DMS153 treated with DMSO at 0.1 percent for 48 hours (cell line): ENCODE data around the gene CARMIL1.

ENCODE experiments used
- DNase-seq: peaks from one replicate; lab custom pipeline; 2025; ENCODE audit not compliant: unreplicated experiment; lab: John Stamatoyannopoulos, UW

CARMIL1 gene

DNA sequence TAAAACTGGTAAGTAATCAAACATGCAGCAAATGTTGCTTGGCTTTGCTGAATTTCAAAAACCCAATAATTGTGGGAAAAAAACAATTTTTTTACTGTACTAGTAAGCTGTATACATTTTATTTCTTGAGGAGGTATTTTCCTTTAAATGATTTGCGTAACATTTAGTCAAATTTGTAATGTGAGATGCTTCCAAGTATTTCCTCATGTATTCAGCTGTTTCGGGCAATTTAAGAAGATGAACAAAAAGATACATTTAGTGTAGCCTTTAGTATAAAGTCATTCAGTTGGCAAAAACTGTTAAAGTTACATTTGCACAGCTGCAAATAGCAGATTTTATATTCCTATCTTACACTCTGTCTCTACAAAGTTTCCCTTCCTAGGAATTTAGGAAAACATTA is 186.8 kb downstream of the CARMIL1 start:
- DNase-seq, result no peak

DNA sequence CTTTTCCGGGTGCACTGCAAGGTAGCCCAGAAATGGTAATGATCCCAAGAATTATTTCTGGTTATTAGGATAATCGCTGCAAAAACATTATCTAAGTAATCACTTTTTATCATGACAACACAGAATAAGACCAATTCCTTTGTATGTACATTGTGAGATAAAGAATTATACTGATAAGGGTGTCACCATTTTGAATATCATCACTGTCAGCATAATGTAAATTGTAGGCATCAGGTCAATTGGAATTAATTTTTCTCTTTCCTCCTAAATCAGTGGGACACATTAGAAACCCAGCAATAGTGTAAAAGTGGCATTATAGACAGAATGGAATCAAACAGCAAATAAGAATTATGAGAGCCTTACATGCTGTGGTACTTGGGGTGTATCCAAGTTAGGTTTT is 189.7 kb downstream of the CARMIL1 start:
- DNase-seq, result no peak

DNA sequence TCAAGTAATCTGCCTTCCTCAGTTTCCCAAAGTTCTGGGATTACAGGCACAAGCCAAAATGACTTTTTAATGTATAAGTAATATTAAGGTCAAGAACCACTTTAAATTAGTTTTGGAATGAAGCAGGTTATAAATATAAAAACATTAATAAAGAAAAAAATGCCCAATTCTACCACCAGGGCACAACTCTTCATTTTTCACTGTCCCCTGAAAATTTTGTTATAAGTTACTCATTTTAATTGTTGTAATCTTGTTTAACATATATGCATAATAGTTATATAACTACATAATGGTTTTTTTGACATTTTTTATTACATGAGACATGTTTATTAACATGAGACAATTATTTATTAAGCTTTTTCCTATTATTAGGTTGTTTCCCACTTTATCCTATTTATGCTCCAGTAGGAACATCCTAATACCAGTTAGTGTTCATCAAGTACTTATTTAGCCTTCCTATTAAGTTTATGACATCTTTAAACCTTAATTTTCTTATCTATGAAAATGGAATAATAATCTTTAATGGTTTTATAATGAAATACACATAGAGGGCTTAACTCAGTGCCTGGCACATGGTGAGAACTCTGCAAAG is 190.7 kb downstream of the CARMIL1 start:
- no peak for DNase-seq

DNA sequence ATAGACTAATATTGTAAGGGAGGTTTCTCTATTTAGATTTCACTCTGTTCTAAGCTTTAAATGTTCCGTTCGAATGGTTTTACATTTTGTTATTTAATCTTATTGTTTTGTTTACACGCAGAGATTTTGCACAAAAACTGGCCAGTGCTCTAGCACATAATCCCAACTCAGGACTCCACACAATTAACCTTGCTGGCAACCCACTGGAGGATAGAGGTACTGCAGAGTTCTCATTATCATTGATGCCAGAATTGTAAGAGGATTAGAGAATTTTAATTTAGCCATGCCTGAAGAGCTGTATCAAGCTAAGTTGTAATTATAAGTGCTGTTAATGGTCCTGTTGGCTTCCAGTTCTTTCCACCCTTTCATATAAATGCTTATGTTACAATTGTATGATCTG is 193.1 kb downstream of the CARMIL1 start:
- DNase-seq, result no peak

DNA sequence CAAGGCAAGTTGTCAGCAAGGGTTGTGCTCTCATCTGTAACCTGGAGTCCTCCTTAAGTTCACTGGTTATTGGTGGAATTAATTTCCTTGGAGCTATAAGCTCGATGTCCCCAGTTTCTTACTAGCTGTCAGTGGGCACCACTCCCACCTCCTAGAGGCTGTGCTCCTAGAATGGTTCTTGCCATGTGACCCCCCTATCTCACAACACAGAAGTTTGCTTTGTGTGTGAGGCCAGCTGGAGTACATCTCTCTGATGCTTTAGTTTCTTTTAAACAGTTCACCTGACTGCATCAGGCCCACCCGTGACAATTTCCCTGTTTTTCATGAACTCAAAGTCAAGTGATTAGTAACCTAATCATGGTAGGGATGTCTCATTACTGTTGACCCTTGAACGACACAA is 193.7 kb downstream of the CARMIL1 start:
- no peak for DNase-seq

DNA sequence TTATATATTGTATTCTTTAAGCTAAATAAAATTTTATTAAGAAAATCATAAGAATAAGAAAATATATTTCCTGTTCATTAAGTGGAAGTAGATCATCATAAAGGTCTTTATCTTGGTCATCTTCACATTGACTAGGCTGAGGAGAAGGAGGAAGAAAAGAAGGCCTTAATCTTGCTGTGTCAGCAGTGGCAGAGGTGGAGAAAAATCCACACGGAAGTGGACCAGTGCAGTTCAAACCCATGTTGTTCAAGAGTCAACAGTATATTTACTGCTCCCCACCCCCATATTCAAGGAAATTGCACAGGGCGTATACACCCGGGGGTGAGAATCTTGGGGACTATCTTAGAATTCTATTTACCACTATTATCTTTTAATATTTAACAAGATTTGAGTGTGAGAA is 194.3 kb downstream of the CARMIL1 start:
- DNase-seq, result no peak

DNA sequence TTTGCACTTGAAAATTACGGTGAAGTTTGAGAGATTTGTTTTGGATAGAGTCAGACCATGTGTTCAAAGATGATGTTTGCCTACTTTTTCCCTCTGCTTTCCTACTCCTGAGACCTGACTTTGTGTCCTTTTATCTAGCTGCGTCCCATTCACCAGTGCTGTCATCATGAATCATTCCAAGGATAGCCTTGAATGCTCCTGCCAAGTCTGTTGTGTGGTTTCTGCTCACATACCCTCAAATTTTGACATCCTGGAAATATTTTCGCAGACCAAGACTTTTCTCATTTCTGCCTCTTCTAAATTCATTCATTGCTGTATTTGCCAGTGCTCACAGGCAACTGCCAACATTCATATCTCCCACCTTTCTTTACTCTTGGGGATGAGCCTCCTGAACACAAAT is 197.0 kb downstream of the CARMIL1 start:
- DNase-seq, result no peak

DNA sequence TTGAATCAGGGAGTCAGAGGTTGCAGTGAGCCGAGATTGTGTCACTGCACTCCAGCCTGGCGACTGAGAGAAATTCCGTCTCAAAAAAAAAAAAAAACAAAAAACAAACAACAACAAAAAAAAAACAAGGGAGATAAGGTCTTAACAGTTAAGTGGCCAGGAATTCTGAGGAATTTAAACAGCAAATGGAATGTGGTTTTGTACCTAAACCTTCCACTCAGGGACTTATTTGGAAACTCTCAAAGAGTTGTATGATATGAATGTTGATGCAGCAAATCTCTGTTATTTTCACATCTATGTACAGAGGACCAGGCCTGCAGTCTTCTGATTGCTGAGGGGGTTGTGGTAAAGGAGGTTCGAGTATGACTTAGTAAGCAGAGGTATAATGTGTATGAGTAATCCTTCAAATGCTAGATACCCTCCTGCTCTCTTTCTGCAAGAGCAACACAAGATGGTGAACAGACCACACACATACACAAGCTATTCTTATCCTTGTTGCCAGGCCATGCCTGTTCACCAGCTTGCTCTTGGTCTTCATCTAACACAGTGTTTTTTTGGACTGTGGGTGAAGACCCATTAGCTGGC is 197.9 kb downstream of the CARMIL1 start:
- no peak for DNase-seq

DNA sequence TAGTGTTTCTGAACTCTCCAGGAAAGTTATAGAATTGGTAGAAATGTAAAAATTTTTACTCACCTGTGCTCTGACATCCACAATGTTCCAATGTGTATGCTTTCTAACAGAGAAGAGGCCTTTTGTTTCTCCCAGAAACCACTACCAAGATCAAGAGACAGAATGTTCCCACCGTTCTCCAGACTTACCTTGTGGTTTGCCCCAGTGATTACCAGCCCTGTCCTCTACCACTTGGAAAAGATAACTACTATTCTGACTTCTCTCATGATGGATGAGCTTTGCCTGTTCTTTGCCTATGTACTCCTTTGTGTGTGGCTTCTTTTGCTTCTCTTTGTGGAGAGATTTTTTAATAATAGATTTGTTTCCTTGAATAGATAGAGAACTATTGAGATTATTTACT is 199.8 kb downstream of the CARMIL1 start:
- DNase-seq, result no peak

DNA sequence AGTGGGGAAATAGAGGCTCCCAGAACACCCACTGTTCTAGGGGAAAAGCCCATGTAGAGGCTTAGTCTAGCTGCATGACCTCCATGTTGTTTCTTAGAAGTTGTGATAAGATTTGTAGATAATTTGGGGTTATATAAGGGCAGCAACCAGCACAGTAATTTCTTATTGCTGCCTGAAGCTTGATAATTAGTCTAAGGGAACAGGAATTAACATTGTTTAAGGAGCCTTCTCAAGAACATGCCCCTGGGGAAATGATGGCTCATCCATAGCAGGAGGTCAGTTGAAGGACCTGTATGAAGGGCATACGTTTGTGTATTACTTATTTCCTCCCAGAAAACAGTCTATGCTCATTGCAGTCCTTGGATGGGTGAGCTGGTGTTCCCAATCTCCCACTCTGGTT is 202.1 kb downstream of the CARMIL1 start:
- DNase-seq, result no peak

DNA sequence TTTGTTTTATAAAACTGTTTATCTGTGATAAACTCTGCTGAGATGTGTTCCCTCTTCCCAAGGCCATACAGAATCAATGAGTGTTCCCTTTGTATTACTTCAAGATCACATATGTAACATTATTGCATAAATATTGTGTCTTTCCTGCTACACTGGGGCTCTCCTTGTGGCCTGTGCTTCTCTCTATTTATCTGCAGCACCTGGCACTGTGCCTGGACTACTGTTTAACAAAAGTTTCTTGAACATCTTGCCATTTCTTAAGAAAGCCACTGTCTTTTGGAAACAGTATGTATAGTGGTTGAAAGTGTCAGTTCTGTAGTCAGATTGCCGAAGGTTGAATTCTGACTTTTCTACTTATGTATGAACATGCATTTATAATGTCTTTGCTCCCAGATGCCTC is 203.8 kb downstream of the CARMIL1 start:
- no peak for DNase-seq

DNA sequence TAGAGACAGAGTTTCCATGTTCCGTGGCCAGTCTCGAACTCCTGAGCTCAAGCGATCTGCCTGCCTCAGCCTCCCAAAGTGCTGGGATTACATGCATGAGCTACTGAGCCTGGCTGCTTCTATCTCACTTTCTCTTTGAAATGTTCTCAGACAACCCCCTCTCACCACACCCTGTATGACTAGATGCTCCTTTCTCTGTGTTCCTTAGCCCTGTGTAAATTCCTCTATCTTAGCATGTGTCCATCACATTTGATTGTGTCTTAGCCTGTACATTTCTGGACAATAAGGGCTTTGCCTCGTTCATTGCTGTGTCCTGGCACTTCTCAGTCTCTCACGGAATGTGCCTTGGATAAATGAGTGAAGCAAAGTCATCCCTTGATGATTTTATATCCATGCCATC is 204.8 kb downstream of the CARMIL1 start:
- DNase-seq, result no peak

DNA sequence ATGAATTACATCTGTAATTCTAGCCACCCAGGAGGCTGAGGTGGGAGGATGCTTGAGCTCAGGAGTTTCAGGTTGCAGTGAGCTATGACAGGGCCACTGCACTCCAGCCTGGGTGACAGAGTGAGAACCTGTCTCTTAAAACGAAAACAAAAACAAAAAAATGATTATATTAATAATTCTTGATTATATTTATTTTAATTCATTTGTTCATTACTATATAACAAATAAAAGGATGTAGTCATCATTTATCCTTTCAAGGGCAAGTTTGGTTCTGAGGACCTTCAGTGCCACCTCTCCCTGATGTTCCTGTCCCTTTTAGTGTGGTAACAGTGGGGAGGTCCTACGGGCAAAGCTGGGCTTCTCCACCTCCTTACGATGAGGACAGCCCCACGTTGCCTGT is 205.7 kb downstream of the CARMIL1 start:
- no peak for DNase-seq

DNA sequence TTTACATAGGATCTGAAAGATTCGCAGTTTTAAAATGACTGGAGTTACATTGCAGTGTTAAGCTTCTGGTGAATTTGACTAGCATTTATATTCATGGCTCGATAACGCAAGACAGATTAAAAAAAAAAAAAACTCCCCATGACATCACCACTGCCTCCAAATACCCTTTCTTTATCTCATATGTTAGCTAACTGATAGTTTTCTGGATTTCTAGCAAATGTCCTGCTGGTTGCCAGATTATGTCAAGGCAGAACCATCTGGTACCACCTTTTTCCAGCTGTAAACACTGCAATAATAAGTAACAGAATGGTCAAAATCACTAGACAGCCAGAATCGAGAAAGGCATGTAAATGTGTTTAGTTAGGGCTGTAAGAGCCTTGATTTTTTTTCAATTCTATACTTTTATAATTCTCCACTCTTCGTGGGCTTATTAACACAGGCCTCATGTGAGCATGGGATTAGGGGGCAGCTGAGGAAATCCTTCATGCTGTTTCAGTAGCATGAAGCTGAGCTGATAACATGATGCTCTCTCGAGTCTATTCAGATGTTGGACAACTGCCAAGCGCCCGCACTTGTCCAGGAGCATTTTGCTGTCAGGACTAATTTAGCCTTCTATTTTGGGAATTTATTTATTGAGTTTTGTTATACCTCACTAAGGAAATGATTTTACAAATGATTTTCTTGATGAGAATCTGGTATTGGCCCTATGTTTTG is 206.8 kb downstream of the CARMIL1 start:
- peak; percentile 66 for DNase-seq

DNA sequence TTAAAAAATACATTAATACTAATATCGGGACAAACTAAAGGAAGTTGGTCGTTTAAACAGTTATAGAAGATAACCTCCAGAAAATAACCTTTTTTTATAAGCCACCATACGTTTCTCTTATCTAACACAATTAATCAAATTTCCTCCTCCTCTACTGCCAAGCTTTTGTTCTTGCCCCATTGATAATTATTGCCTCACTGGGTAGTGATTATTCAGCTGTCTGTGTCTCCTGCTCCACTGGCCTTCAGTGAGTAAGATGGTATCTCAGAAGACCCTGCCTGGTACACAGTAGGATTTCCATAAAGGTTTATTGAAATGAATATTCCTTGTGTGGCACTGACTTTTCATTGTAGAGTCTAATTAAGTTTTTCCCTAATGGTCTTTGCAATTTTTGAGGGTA is 207.4 kb downstream of the CARMIL1 start:
- no peak for DNase-seq

DNA sequence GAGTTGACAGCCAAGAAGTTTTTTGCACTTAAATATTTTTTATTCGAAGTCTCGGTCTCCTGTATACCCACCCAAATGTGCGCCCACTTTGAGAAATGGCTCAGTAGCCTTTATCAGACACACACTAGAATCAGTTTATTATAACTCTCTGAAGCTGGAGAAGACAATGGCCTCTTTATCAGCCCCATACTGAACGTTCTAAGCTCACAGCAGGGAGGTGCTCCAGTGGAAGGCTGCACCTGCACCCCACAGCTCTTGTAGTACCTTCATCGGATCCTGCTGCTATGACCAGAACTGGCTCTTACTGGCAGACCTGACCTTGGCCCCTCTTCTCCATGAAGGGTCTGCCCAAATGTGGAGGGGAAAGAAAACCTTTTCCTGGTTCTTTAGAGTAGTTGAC is 207.8 kb downstream of the CARMIL1 start:
- DNase-seq, result peak; percentile 15

DNA sequence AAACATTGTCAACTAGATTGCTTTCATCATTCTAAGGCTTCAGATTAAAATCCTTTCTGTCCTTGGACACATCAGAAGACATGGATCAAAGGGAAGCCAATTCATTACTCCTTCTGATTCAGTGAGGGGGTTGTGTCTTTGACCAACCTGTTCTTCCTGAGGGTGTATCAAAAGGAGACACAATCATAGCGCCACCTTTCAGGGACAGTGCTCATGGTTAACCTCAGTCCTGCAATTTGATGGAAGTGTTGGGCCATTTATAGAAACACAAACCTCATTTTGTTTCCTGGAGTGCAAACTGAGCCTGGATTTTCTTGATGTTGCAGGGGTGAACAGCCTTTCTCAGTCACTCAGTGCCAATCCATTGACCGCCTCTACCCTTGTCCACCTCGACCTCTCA is 209.0 kb downstream of the CARMIL1 start:
- DNase-seq, result no peak

DNA sequence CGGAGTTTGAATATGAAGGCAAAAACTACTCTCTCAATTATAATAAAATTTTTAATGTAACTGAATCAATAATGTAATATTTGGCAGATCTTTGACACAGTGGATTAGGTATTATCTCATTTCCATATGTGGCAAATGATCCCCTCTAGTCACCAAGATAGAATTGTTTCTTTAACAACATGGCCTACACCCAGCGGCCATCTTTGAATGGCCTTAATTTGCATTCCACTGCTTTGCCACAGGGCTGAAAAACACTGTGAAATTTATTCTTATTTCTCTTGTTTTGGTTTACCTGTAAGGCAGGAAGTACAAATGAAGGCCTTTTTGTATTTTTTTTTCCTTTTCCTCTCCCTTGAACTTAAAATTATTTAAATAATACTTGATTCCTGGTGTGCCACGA is 210.2 kb downstream of the CARMIL1 start:
- DNase-seq, result no peak

DNA sequence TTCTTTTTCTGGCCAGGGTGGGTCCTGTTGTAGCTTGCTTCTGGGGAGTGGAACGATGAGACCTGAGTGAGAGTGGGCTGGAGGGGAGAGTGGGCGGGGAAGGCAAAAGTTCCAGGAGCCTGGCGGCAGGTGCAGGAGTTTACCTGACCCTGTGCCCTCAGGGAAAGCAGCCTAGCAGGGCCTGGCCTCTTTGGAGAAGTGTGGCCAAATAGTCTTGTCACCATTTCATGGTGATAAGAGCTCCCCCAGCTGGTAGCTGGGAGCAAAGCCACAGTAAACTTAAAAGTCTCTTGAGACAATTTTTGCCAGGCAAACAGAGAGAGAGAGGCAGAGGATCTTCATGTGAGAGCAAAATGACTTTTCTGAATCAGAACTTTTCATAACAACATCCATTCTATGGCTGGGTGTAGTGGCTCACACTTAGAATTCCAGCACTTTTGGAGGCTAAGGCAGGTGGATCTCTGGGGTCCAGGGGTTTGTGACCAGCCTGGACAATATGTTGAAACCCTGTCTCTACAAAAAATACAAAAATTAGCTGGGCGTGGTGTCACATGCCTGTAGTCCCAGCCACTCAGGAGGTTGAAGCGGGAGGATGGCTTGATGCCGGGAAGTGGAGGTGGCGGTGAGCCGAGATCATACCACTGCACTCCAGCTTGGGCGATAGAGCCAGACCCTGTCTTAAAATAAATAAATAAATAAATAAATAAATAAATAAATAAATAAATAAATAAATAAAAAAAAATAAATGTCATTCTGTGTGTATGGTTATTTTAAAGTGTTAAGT is 211.0 kb downstream of the CARMIL1 start:
- DNase-seq, result peak; percentile 68

DNA sequence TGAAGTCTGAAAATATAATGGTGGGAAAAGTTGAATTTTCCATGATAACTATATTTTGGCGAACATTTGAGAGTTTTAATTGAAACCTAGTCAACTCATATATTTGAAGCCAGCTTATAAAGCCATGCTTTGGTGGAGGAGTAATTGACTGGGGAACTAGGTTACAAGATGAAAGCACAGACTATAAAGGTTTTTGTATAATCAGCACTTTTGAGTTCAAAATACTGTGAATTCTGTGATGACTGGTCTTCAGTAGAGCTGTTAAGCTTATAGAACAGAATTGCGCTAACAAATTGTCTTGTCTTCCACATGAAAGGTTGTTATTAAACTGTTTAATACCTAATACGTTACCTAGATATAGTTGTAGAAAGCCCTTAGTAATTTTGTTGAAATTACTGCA is 213.8 kb downstream of the CARMIL1 start:
- no peak for DNase-seq

DNA sequence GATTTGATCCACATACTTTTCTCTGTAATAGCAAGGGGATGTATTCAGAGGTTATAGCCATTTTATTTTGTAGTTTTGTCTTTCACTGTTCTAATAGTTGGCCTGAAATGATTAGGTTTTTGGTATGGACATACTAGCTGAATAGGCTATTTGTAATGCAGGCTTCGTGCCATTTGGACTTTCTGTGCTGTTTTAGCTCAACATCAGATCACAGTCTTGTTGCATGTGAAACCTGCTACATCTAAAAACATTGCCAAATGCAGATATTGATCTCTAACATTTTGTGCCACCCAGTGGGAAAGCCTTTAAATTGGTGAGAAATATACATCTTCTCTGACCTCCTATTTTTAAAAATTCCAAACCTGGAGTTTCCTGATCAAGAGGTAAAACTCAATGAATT is 215.3 kb downstream of the CARMIL1 start:
- no peak for DNase-seq
